ENCODE data around the gene ARL3. TPM values are rescaled to one million over a fixed set of nuclear protein-coding genes. Genes with fewer than 3 reads are reported as not detected.

The ARL3 gene
- total RNA-seq, 1 experiment from 2014 or later = 16.5 TPM

DNA sequence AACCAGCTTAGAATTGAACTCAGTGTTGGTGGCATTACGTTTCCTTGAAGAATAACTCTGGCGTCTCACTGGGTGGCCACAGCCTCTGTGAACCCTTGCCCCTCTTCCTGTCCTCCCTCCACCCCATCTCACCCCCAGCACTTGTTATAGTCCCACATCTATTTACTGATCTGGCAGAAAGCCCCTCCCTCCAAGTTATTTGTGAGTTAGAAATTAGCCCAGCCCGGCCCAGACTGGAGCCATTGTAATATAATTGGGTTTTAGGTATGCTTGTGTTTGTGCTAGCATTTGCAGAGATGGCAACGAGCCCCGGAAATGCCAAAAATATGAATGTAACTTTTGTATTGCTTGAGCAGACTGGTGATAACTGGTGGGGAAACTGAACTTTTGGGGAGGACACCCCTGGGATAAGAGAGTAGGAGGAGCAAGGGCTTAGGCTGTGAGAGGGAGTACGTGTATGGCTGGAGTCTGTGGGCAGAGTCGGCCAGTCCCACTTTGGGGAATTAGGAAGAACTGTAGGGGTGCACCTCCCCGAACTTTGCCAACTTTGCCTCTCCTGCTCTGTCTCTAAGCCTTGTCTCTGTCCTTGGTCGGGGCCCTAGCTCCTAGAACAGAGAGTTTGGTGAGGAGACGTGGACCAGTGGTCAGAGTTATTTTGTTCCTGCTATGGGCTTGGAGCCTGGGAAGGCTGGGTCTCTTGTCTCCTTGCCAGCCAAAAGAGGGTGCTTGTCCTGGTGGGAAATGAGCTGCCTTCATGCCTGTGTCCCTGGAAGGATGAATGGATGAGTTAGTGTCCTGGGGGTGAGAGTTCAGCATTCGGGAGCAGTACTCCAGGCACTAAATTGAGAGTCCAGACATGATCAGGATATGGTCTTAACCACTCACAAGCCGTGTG is 89.2 kb downstream of the ARL3 start:
- Histone ChIP-seq H3K14ac (ENCODE audit: insufficient read depth, low read length) (no peak overlapping the region), H2AK5ac (ENCODE audit: insufficient read length, low read length) (no peak overlapping the region), H2BK5ac (ENCODE audit: insufficient read length, low read length) (no peak overlapping the region), H4K20me1 (ENCODE audit: control insufficient read depth, insufficient read depth, insufficient read length) (peaks cover 2% of the 10 kb centered on the region), H4K91ac (ENCODE audit: insufficient read length, low read depth, low read length) (no peak overlapping the region), H4K8ac (replicated peaks; ENCODE audit: insufficient read length, low read depth, low read length) (no peak overlapping the region), H3K27me3 (ENCODE audit: insufficient read depth, low read length) (no peaks in the 10 kb centered on the region), H3T11ph (ENCODE audit: low read length) (no peak overlapping the region), H3K18ac (ENCODE audit: insufficient read length, low read depth, low read length) (no peak overlapping the region), H3K56ac (ENCODE audit: insufficient read length, low read depth, low read length) (no peak overlapping the region), H2BK15ac (ENCODE audit: low read depth, low read length) (no peak overlapping the region), H3K23me2 (ENCODE audit: insufficient read length, low read depth, low read length, poor library complexity, severe bottlenecking) (no peaks in the 10 kb centered on the region), H4K5ac (ENCODE audit: insufficient read length, low read depth, low read length) (no peak overlapping the region), H3K23ac (ENCODE audit: insufficient read length, low read depth, low read length) (no peak overlapping the region), H2BK20ac (ENCODE audit: low read depth, low read length, poor library complexity, severe bottlenecking) (no peak overlapping the region), H3K79me1 (ENCODE audit: insufficient read depth, low read depth, low read length, poor library complexity, severe bottlenecking) (no peaks in the 10 kb centered on the region), H3K79me2 (ENCODE audit: insufficient read depth, low read length) (no peaks in the 10 kb centered on the region), H2BK12ac (ENCODE audit: insufficient read length, low read depth, low read length) (no peak overlapping the region), H3K4me2 (ENCODE audit: insufficient read depth, insufficient read length, low read length) (no peak overlapping the region), H3K4me1 (ENCODE audit: insufficient read depth, low read length) (peaks cover 8% of the 10 kb centered on the region; the same call in 1 of the 2 replicates), H3K9me3 (ENCODE audit: control insufficient read depth, low read depth, low read length) (no peaks in the 10 kb centered on the region), H3K27ac (ENCODE audit: insufficient read length, low read depth, low read length) (no peak overlapping the region), H3K4ac (ENCODE audit: low read depth, low read length) (no peak overlapping the region), H2AFZ (ENCODE audit: low read length) (no peak overlapping the region), H3K9ac (ENCODE audit: extremely low read depth, insufficient read length, low read length) (no peak overlapping the region), H2BK120ac (ENCODE audit: low read depth, low read length, poor library complexity, severe bottlenecking) (no peak overlapping the region)
- Mint-ChIP-seq H3K27ac (peak overlapping the region; percentile 41 to 69 (median 48); a peak in 4 of 7 replicates), H3K4me3 (no peak overlapping the region), H3K27me3 (ENCODE audit: low read depth) (no peaks in the 10 kb centered on the region; the same call in 1 of the 2 replicates), H3K9me3 (no peaks in the 10 kb centered on the region), H3K36me3 (ENCODE audit: insufficient read depth in 1 of 3, low read depth in 3 of 3) (no peaks in the 10 kb centered on the region; a peak in 3 of 7 replicates), H3K4me1 (peaks cover 59 to 61% of the 10 kb centered on the region in 2 experiments)
- TF ChIP-seq, protein P1, sequence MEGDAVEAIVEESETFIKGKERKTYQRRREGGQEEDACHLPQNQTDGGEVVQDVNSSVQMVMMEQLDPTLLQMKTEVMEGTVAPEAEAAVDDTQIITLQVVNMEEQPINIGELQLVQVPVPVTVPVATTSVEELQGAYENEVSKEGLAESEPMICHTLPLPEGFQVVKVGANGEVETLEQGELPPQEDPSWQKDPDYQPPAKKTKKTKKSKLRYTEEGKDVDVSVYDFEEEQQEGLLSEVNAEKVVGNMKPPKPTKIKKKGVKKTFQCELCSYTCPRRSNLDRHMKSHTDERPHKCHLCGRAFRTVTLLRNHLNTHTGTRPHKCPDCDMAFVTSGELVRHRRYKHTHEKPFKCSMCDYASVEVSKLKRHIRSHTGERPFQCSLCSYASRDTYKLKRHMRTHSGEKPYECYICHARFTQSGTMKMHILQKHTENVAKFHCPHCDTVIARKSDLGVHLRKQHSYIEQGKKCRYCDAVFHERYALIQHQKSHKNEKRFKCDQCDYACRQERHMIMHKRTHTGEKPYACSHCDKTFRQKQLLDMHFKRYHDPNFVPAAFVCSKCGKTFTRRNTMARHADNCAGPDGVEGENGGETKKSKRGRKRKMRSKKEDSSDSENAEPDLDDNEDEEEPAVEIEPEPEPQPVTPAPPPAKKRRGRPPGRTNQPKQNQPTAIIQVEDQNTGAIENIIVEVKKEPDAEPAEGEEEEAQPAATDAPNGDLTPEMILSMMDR (conservative IDR thresholded peaks at IDR 0.05) = no peak
- no peak for DNase-seq
- WGBS (ENCODE audit: extremely low coverage, insufficient read length, low lambda C conversion rate) = no CpG with 5 or more reads among the region's 12 CpGs
